ENCODE data around the gene EIF2B2. TPM values are rescaled to one million over a fixed set of nuclear protein-coding genes. Genes with fewer than 3 reads are reported as not detected.

Gene EIF2B2
- total and polyA plus RNA-seq, 2 of the 13 experiments (the other 11 are each of a cell fraction or from before 2014, with no cell fraction given): 54.4 to 78.6 TPM

DNA sequence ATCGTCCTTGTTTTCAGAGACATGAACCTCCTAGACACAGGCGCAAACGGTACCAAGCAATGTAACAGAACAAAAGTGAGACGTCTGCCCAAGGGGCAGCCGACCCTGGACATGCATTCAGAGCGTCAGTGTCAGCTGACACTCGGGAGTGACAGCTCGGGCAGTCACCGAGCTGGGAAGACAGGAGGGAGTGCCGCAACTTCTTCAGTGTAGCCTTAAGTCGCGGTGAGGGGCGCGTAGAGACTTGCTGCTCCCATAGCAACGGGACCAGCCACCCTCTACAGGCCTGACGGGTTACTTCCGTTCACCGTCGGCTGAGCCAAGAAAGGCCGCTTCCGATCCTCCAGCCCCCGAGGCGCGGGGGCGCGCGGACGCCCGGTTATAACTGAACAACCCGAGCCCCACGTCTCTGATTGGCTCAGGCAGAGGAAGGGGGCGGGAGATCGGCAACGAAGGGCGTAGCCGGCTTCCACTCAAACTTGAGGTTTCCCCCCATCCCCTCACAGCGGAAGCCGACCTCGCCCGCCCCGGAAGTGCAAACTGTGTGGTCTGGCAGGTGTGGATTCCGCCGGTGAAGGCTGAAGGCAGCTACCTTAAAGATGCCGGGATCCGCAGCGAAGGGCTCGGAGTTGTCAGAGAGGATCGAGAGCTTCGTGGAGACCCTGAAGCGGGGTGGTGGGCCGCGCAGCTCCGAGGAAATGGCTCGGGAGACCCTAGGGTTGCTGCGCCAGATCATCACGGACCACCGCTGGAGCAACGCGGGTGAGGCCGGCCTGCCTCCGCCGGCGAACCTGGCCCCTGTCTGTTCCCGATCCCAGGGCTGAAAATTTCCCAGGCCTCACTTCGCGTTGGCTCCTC lies at the start of gene EIF2B2 (continued):
- TF ChIP-seq, protein P1, sequence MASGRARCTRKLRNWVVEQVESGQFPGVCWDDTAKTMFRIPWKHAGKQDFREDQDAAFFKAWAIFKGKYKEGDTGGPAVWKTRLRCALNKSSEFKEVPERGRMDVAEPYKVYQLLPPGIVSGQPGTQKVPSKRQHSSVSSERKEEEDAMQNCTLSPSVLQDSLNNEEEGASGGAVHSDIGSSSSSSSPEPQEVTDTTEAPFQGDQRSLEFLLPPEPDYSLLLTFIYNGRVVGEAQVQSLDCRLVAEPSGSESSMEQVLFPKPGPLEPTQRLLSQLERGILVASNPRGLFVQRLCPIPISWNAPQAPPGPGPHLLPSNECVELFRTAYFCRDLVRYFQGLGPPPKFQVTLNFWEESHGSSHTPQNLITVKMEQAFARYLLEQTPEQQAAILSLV (CRISPR knock-in tag; IDR thresholded peaks at IDR 0.05; ENCODE audit: borderline replicate concordance): peak; percentile 31; the same call in 1 of the 2 replicates
- TF ChIP-seq GPBP1L1 (CRISPR knock-in tag; IDR thresholded peaks at IDR 0.05) (no peak), REST (IDR thresholded peaks at IDR 0.05; ENCODE audit: borderline replicate concordance in 1 of 2, low read depth in 1 of 2, low read length in 2 of 2) (no peak), MEIS1 (CRISPR knock-in tag; IDR thresholded peaks at IDR 0.05; ENCODE audit: borderline replicate concordance) (no peak), ZNF644 (CRISPR knock-in tag; IDR thresholded peaks at IDR 0.05; ENCODE audit: low read depth) (no peak), GABPB1 (CRISPR knock-in tag; IDR thresholded peaks at IDR 0.05) (peak; percentile 99), RXRB (CRISPR knock-in tag; IDR thresholded peaks at IDR 0.05; ENCODE audit: borderline replicate concordance) (0 out of 2 replicates have a peak, but pooled peaks have one; percentile 25), STAT6 (CRISPR knock-in tag; IDR thresholded peaks at IDR 0.05; ENCODE audit: borderline replicate concordance) (no peak), ZNF501 (CRISPR knock-in tag; IDR thresholded peaks at IDR 0.05) (peak; percentile 88), ATM (IDR thresholded peaks at IDR 0.05; ENCODE audit: borderline replicate concordance) (no peak), KMT2A (CRISPR knock-in tag; IDR thresholded peaks at IDR 0.05) (peak; percentile 94), POLR2A (IDR thresholded peaks at IDR 0.05; ENCODE audit: insufficient read depth in 1 of 2, low read depth in 2 of 2, low read length in 2 of 2) (peak; percentile 29 to 72), HINFP (CRISPR knock-in tag; IDR thresholded peaks at IDR 0.05; ENCODE audit: low read depth) (no peak), EEA1 (CRISPR knock-in tag; IDR thresholded peaks at IDR 0.05; ENCODE audit: borderline replicate concordance) (0 out of 2 replicates have a peak, but pooled peaks have one; percentile 66), POGZ (CRISPR knock-in tag; IDR thresholded peaks at IDR 0.05) (peak; percentile 55; the same call in 1 of the 2 replicates)
- TF ChIP-seq, protein P2, sequence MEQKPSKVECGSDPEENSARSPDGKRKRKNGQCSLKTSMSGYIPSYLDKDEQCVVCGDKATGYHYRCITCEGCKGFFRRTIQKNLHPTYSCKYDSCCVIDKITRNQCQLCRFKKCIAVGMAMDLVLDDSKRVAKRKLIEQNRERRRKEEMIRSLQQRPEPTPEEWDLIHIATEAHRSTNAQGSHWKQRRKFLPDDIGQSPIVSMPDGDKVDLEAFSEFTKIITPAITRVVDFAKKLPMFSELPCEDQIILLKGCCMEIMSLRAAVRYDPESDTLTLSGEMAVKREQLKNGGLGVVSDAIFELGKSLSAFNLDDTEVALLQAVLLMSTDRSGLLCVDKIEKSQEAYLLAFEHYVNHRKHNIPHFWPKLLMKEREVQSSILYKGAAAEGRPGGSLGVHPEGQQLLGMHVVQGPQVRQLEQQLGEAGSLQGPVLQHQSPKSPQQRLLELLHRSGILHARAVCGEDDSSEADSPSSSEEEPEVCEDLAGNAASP (CRISPR knock-in tag; IDR thresholded peaks at IDR 0.05; ENCODE audit: borderline replicate concordance): no peak; the same call in 1 of the 2 replicates

Data from HepG2 (cell line).